Heart left ventricle (tissue), 16 donors: ENCODE measurements around the gene NKX1-2. TPM values are rescaled to one million over a fixed set of nuclear protein-coding genes. Genes with fewer than 3 reads are reported as not detected.

ENCODE experiments used
- ATAC-seq, 4 donors: fragments of 200-7000 bp; cut with Tn5 transposase; one replicate each; pipeline ENCODE4 v1.9.1; 2020 to 2022; ENCODE audit warnings: moderate library complexity in 4 of 4, mild to moderate bottlenecking in 3 of 4, moderate number of reproducible peaks in 1 of 4
- DNase-seq, 5 donors: peaks; one replicate each; pipeline ENCODE4 v3.0.0-alpha.2; 2020
- H3K27ac ChIP-seq, 12 donors: fragments of 200-600 bp; sonication (generic) in 4 of 12; one replicate each; pipeline versions ENCODE4 v1.5.0 to v1.8.0; 2016 to 2022; ENCODE audit warnings: mild to moderate bottlenecking in 2 of 12
- H3K27me3 ChIP-seq, 9 donors: fragments of 200-600 bp; sonication (generic) in 2 of 9; one replicate each; pipeline versions ENCODE4 v1.5.1 to v1.8.0; 2016 to 2022; ENCODE audit warnings: mild to moderate bottlenecking in 3 of 9
- H3K36me3 ChIP-seq, 9 donors: fragments of 200-600 bp; sonication (generic) in 2 of 9; one replicate each; pipeline versions ENCODE4 v1.5.0 to v1.8.0; 2018 to 2022; ENCODE audit warnings: mild to moderate bottlenecking in 2 of 9
- H3K4me1 ChIP-seq, 12 donors: fragments of 200-600 bp; sonication (generic) in 4 of 12; one replicate each; pipeline versions ENCODE4 v1.5.0 to v1.8.0; 2016 to 2022; ENCODE audit warnings: mild to moderate bottlenecking in 3 of 12
- H3K4me3 ChIP-seq, 12 donors: fragments of 200-600 bp; sonication (generic) in 4 of 12; one replicate each; pipeline versions ENCODE4 v1.5.0 to v1.8.0; 2017 to 2022; ENCODE audit warnings: mild to moderate bottlenecking in 9 of 12, moderate library complexity in 4 of 12
- H3K9me3 ChIP-seq, 12 donors: fragments of 200-600 bp; sonication (generic) in 4 of 12; one replicate each; pipeline versions ENCODE4 v1.5.0 to v1.8.0; 2016 to 2022; ENCODE audit warnings: mild to moderate bottlenecking in 1 of 12
- POLR2A ChIP-seq, 2 donors: fragments of 450-650 bp; IDR thresholded peaks; one replicate each; pipeline ENCODE4 v1.6.1; 2017; ENCODE audit warnings: antibody characterized with exemption in 2 of 2, mild to moderate bottlenecking in 2 of 2, moderate library complexity in 2 of 2
- WGBS, 4 donors: extraction: QIAGEN DNeasy Blood & Tissue Kit in 2 of 4; methylation state at CpG; one replicate each; pipeline versions ENCODE4 v1.1.5 to v1.1.7; 2013 to 2018; 5-methylcytosine and 5-hydroxymethylcytosine counted together
- intact Hi-C, 10 donors: fragments of 100-400 bp; cut with DNase I; formaldehyde crosslinking; loops; one replicate each; pipeline versions ENCODE4 v1.11.1 to v1.14.2; 2022
- long read RNA-seq, 3 donors: library from polyadenylated mRNA; unstranded; transcript quantifications; one replicate each; pipeline ENCODE4 v2.0.0, GENCODE V29; 2020 to 2021
- polyA plus RNA-seq, 2 donors: library from polyadenylated mRNA; stranded (reverse); fragments of 200-250 nt; gene quantifications; one replicate each; pipeline ENCODE4 v1.2.3, GENCODE V29; 2013
- total RNA-seq, 9 donors: library from RNA; depleted of rRNA in 2 of 9; stranded (reverse); fragments of >200 nt in 2 of 9; fragmentation: NEBNext Ultra II Directional in 3 of 9; extraction: Animal tissue kit (Norgen Biotek cat#: 25700) in 3 of 9; gene quantifications; one replicate each; pipeline versions ENCODE4 v1.1.0 to v1.2.4, GENCODE V29; 2016 to 2023
- TF ChIP-seq, protein P1 (sequence below), 12 donors: fragments of 200-600 bp; sonication (generic) in 4 of 12; IDR thresholded peaks; one replicate each; pipeline versions ENCODE4 v1.5.0 to v1.8.0; 2018 to 2022; ENCODE audit warnings: antibody characterized with exemption in 12 of 12, mild to moderate bottlenecking in 5 of 12
- donor health status: ischemic (EF 13 %, LVEDD 7.1; RV severe dilation, severe dysfunction).
- donor health status: healthy with polysubstance abuse.
- donor health status: DM: no; HTN: yes; CAD: no.
- donor health status: DM: no; HTN: no; CAD: no.
- donor health status: ischemic (EF 25% LVEDD 6.9; RV normal size, moderate dysfunction).
- donor health status: ischemic (EF 25% LVEDD 5.7; RV mildly dilated, moderate dysfunction).
- donor health status: healthy.
- donor health status: DM: yes; HTN: yes; CAD: no.
- donor health status: ischemic (EF 35%, LVEDD 5.7; RV mildly dilated, moderate dysfunction).
- donor health status: nonischemic (EF 11% LVEDD 7.7; RV severe dilation, severe dysfunction).
- donor health status: DM: yes; HTN: yes; CAD: no.
- donor health status: PGD.
- donor health status: ischemic (EF 29% LVEDD 5.4; RV normal size, mild dysfunction).
- donor health status: nonischemic (EF 23%, LVEDD 6.1; RV moderate dilation, normal function).

The NKX1-2 gene
- total RNA-seq (not detected), polyA plus RNA-seq (not detected)
- long read RNA-seq, donor 1 = 0 reads
- long read RNA-seq, donor 2 = 0 reads
- long read RNA-seq, donor 3 = 0 reads

GRCh38 chr10:124450012-124450782, at the start of gene NKX1-2:
TSS of gene NKX1-2 (minus strand) at chr10:124450035. CDS start at chr10:124449943, 92 bp downstream.
- intact Hi-C loops = no loop called here
- Histone ChIP-seq H3K4me1 (peaks cover 0 to 32% (median 10%) of the 10 kb centered on the region in 12 donors), H3K27me3 (peaks cover 39 to 100% (median 77%) of the 10 kb centered on the region in 9 donors), H3K4me3 (peak within 1 kb of the TSS in 10 of 12 donors; percentile 5 to 31 (median 20)), H3K27ac (no peak within 1 kb of the TSS), H3K36me3 (no peaks in the 10 kb centered on the region), H3K9me3 (no peaks in the 10 kb centered on the region)
- DNase-seq (no peak), ATAC-seq (no peak)
- TF ChIP-seq, protein P1, sequence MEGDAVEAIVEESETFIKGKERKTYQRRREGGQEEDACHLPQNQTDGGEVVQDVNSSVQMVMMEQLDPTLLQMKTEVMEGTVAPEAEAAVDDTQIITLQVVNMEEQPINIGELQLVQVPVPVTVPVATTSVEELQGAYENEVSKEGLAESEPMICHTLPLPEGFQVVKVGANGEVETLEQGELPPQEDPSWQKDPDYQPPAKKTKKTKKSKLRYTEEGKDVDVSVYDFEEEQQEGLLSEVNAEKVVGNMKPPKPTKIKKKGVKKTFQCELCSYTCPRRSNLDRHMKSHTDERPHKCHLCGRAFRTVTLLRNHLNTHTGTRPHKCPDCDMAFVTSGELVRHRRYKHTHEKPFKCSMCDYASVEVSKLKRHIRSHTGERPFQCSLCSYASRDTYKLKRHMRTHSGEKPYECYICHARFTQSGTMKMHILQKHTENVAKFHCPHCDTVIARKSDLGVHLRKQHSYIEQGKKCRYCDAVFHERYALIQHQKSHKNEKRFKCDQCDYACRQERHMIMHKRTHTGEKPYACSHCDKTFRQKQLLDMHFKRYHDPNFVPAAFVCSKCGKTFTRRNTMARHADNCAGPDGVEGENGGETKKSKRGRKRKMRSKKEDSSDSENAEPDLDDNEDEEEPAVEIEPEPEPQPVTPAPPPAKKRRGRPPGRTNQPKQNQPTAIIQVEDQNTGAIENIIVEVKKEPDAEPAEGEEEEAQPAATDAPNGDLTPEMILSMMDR (IDR thresholded peaks at IDR 0.05) = no peak
- TF ChIP-seq POLR2A (IDR thresholded peaks at IDR 0.05) = no peak
- 1 to 4% (median 2%) methylated on average over 19 to 57 of the region's 57 CpGs for whole genome bisulfite sequencing, 4 donors

- no peak overlapping the region for H3K27ac ChIP-seq
- H3K4me1 ChIP-seq = peaks cover 0 to 13% (median 0%) of the 10 kb centered on the region in 12 donors
- no peaks in the 10 kb centered on the region for H3K27me3 ChIP-seq
- DNase-seq (no peak), ATAC-seq (no peak)
- 87 to 96% (median 94%) methylated on average over 8 of the region's 8 CpGs for WGBS, 4 donors
- intact Hi-C loops = no loop called here
- TF ChIP-seq, protein P1 (IDR thresholded peaks at IDR 0.05) = no peak
- TF ChIP-seq POLR2A (IDR thresholded peaks at IDR 0.05) = no peak
- peaks cover 0 to 11% (median 0%) of the 10 kb centered on the region in 12 donors for H3K9me3 ChIP-seq
- H3K4me3 ChIP-seq = no peak overlapping the region
- peaks cover 0 to 5% (median 0%) of the 10 kb centered on the region in 9 donors for H3K36me3 ChIP-seq
These were observed 48.2 kb upstream of the NKX1-2 start for GRCh38 chr10:124498056-124498455.

GRCh38 chr10:124497196-124497881, 47.5 kb upstream of the NKX1-2 start:
- peaks cover 0 to 13% (median 0%) of the 10 kb centered on the region in 12 donors for H3K4me1 ChIP-seq
- peaks cover 0 to 5% (median 0%) of the 10 kb centered on the region in 9 donors for H3K36me3 ChIP-seq
- peak; percentile 70 to 90 (median 84) for ATAC-seq
- no peaks in the 10 kb centered on the region for H3K27me3 ChIP-seq
- peak in 4 of 5 donors; percentile 47 to 82 (median 58) for DNase-seq
- no peak overlapping the region for H3K27ac ChIP-seq
- 54 to 60% (median 57%) methylated on average over 15 of the region's 15 CpGs for WGBS, 4 donors
- no peak overlapping the region for H3K4me3 ChIP-seq
- H3K9me3 ChIP-seq = peaks cover 0 to 11% (median 0%) of the 10 kb centered on the region in 12 donors
- TF ChIP-seq, protein P1 (IDR thresholded peaks at IDR 0.05) = no peak
- TF ChIP-seq POLR2A (IDR thresholded peaks at IDR 0.05) = no peak
- intact Hi-C loops = no loop called here

DNA sequence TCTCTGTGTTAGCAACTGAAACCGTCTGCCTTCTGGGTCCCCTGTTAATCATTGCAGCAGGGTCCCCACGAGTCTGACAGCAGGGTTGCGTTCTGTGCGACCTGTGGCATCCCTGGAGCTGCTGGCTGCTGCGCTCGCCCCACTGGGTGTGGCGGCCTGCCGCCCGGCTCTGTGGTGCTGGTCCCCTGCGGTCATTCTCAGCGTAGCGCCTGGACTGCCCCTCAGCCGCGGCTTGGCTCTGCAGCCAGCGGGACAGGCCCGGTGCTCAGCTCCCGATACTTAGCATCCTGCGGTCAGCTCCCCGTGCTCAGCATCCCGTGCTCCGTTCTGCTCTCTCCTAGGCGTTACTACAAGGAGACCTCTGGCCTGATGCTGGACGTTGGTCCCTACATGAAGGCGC, 46.8 kb upstream of the NKX1-2 start:
- Histone ChIP-seq H3K36me3 (peaks cover 0 to 5% (median 0%) of the 10 kb centered on the region in 9 donors), H3K4me3 (no peak overlapping the region), H3K27me3 (no peaks in the 10 kb centered on the region), H3K27ac (no peak overlapping the region), H3K4me1 (peaks cover 0 to 13% (median 0%) of the 10 kb centered on the region in 12 donors), H3K9me3 (peaks cover 0 to 11% (median 0%) of the 10 kb centered on the region in 12 donors)
- WGBS, 4 donors = 91 to 94% (median 93%) methylated on average over 11 to 24 of the region's 24 CpGs
- TF ChIP-seq POLR2A (IDR thresholded peaks at IDR 0.05) = no peak
- TF ChIP-seq, protein P1 (IDR thresholded peaks at IDR 0.05) = no peak
- no peak for ATAC-seq
- intact Hi-C loops = no loop called here
- no peak for DNase-seq
